Loucy (cell line): ENCODE measurements around the gene ESR2.

Experiments
- H2AFZ ChIP-seq: fragments of 200-600 bp; sonication (generic); 2 replicates; pipeline ENCODE4 v1.6.0; 2016; ENCODE audit warnings: antibody characterized with exemption, mild to moderate bottlenecking, low read length, moderate library complexity
- H3F3A ChIP-seq: fragments of 200-600 bp; 2 replicates; pipeline ENCODE4 v1.6.0; 2016; ENCODE audit warnings: antibody characterized with exemption, low read depth, mild to moderate bottlenecking
- H3K27me3 ChIP-seq: fragments of 200-600 bp; sonication (generic); 2 replicates; pipeline ENCODE4 v1.6.1; 2014; ENCODE audit warnings: low read length, mild to moderate bottlenecking; ENCODE audit not compliant: insufficient read depth, poor library complexity, severe bottlenecking
- H3K36me3 ChIP-seq: fragments of 200-600 bp; sonication (generic); 2 replicates; pipeline ENCODE4 v1.6.1; 2016; ENCODE audit warnings: low read length; ENCODE audit not compliant: insufficient read depth
- H3K4me1 ChIP-seq: fragments of 200-600 bp; sonication (generic); 2 replicates; pipeline ENCODE4 v1.5.1; 2014; ENCODE audit warnings: low read length, mild to moderate bottlenecking; ENCODE audit not compliant: insufficient read depth, poor library complexity, severe bottlenecking
- H3K4me2 ChIP-seq: fragments of 200-600 bp; sonication (generic); 2 replicates; pipeline ENCODE4 v1.6.0; 2014; ENCODE audit warnings: antibody characterized with exemption, low read length, low read depth, mild to moderate bottlenecking; ENCODE audit not compliant: poor library complexity, severe bottlenecking
- H3K4me3 ChIP-seq: fragments of 200-600 bp; sonication (generic); 2 replicates; pipeline ENCODE4 v1.5.1; 2014; ENCODE audit warnings: low read length, mild to moderate bottlenecking, mixed read lengths; ENCODE audit not compliant: poor library complexity, severe bottlenecking
- H3K79me2 ChIP-seq: fragments of 200-600 bp; sonication (generic); 2 replicates; pipeline ENCODE4 v1.6.1; 2014; ENCODE audit warnings: low read length; ENCODE audit not compliant: insufficient read depth
- H3K9ac ChIP-seq: fragments of 200-600 bp; sonication (generic); 2 replicates; pipeline ENCODE4 v1.6.0; 2014; ENCODE audit warnings: mild to moderate bottlenecking, low read depth, low read length, moderate library complexity; ENCODE audit not compliant: poor library complexity, severe bottlenecking
- H3K9me2 ChIP-seq: fragments of 200-600 bp; sonication (generic); replicated peaks from 2 replicates; pipeline ENCODE4 v1.6.1; 2016; ENCODE audit warnings: low read depth, low read length, mixed read lengths
- H3K9me3 ChIP-seq: fragments of 200-600 bp; sonication (generic); 2 replicates; pipeline ENCODE4 v1.6.1; 2014; ENCODE audit warnings: mild to moderate bottlenecking, antibody characterized with exemption, low read length, low read depth; ENCODE audit not compliant: insufficient read depth
- H4K20me1 ChIP-seq: fragments of 200-600 bp; sonication (generic); 2 replicates; pipeline ENCODE4 v1.6.0; 2014; ENCODE audit warnings: antibody characterized with exemption, low read length, mild to moderate bottlenecking; ENCODE audit not compliant: insufficient read depth, poor library complexity, severe bottlenecking
- EZH2phosphoT487 ChIP-seq: fragments of 200-600 bp; IDR thresholded peaks from 2 replicates; pipeline ENCODE4 v1.6.1; 2018; ENCODE audit warnings: antibody characterized with exemption, mild to moderate bottlenecking, moderate library complexity, borderline replicate concordance
- TF ChIP-seq, protein P1 (sequence below): fragments of 200-600 bp; sonication (generic); conservative IDR thresholded peaks from 2 replicates; pipeline ENCODE4 v1.5.1; 2014; ENCODE audit warnings: mild to moderate bottlenecking, antibody characterized with exemption, low read length

Gene ESR2

DNA sequence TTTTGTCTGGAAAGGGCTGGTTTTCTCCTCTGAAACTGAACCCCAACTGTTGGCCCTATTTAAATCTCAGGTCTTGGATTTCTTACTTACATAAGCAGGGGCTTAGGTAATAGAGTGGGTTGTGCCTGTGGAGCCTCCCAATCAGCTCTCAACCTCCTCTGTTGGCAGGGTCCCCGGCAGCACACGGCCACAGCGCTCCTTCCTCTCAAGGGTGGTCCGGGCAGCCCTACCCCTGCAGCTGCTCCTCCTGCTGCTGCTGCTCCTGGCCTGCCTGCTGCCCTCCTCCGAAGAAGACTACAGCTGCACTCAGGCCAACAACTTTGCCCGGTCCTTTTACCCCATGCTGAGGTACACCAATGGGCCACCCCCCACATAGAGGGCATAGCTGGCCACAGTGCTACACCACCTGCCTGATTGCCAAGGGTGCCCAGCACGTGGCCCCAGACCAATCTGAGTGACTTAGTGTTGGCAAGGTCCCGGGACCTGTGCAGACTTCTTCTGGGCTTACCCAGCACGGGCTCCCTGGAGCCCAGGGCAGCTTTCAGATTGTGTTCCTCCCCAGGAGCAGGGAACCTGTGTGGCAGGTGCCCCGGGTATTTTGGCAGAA lies 68.9 kb downstream of the ESR2 start:
- no peak overlapping the region for H3K9ac ChIP-seq
- H4K20me1 ChIP-seq = no peaks in the 10 kb centered on the region
- no peaks in the 10 kb centered on the region for H3K27me3 ChIP-seq
- no peaks in the 10 kb centered on the region for H3F3A ChIP-seq
- TF ChIP-seq, protein P1, sequence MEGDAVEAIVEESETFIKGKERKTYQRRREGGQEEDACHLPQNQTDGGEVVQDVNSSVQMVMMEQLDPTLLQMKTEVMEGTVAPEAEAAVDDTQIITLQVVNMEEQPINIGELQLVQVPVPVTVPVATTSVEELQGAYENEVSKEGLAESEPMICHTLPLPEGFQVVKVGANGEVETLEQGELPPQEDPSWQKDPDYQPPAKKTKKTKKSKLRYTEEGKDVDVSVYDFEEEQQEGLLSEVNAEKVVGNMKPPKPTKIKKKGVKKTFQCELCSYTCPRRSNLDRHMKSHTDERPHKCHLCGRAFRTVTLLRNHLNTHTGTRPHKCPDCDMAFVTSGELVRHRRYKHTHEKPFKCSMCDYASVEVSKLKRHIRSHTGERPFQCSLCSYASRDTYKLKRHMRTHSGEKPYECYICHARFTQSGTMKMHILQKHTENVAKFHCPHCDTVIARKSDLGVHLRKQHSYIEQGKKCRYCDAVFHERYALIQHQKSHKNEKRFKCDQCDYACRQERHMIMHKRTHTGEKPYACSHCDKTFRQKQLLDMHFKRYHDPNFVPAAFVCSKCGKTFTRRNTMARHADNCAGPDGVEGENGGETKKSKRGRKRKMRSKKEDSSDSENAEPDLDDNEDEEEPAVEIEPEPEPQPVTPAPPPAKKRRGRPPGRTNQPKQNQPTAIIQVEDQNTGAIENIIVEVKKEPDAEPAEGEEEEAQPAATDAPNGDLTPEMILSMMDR = no peak
- TF ChIP-seq EZH2phosphoT487 = no peak
- H3K4me2 ChIP-seq = no peak overlapping the region
- peaks cover 14% of the 10 kb centered on the region for H3K36me3 ChIP-seq
- no peak overlapping the region for H2AFZ ChIP-seq
- no peaks in the 10 kb centered on the region for H3K9me2 ChIP-seq
- no peaks in the 10 kb centered on the region for H3K79me2 ChIP-seq
- peaks cover 11% of the 10 kb centered on the region for H3K4me1 ChIP-seq
- H3K4me3 ChIP-seq = no peak overlapping the region
- no peaks in the 10 kb centered on the region for H3K9me3 ChIP-seq

DNA sequence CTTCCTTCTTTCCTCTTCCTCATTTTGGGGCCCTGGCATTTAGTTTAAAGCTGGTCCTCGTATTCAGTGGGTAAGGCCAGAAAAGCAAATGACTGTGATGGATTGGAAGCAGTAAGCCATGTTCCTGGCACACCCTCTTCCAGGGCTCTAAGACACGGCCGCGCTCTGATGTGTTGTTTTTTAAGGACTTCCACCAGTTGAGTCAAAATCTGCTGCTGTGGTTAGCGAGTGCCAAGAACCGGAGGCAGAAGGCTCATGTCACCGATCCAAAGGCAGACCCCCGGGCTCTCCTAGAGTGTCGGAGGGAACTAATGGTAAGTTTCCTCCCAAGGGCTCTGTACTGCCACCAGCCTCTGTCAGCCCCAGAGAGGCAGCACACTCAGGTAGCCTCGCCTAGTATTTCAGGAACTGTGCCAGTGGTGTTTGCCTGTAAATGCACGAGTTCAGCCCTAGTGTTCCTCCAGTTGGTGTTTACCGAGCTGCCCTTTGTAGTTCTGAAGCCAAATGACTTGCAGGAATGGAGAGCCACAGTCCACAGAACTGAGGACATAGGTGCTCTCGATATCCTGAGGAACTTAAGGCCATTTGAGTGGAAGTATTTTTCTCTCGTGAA lies 72.7 kb downstream of the ESR2 start:
- TF ChIP-seq, protein P1 = no peak
- TF ChIP-seq EZH2phosphoT487 = no peak
- no peak overlapping the region for H3K4me2 ChIP-seq
- peaks cover 30% of the 10 kb centered on the region for H3K36me3 ChIP-seq

DNA sequence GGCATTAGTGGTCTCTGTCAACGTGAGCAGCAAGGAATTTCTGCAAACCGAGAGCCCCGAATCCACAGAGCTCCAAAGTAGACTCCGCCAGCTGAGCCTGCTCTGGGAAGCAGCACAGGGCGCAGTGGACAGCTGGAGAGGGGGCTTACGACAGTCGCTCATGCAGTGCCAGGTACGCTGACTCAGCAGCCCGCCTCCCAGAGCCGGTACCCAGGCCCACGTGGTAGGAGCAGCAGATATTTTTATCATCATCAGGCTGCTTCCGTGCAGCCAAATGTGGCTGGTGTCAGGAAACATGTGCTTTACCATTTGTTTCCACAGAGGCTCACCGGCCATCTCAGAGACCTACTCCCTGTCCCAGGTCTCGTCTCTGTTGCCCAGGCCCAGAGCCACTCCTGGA lies 73.7 kb downstream of the ESR2 start:
- peaks cover 15% of the 10 kb centered on the region for H3K4me1 ChIP-seq
- TF ChIP-seq EZH2phosphoT487 = no peak
- TF ChIP-seq, protein P1 = no peak
- H3K4me3 ChIP-seq = peak overlapping the region; percentile 19
- H3K9me2 ChIP-seq = no peaks in the 10 kb centered on the region
- H3K9me3 ChIP-seq = no peaks in the 10 kb centered on the region
- H3K79me2 ChIP-seq = no peaks in the 10 kb centered on the region
- H3K27me3 ChIP-seq = no peaks in the 10 kb centered on the region
- H4K20me1 ChIP-seq = no peaks in the 10 kb centered on the region
- no peaks in the 10 kb centered on the region for H3F3A ChIP-seq
- H3K9ac ChIP-seq = peak overlapping the region; percentile 20
- no peak overlapping the region for H2AFZ ChIP-seq
- peak overlapping the region; percentile 24 for H3K4me2 ChIP-seq
- peaks cover 36% of the 10 kb centered on the region for H3K36me3 ChIP-seq

More for the DNA sequence above, 72.7 kb downstream of the ESR2 start:
- H3K9me3 ChIP-seq = no peaks in the 10 kb centered on the region
- H3K4me3 ChIP-seq = no peak overlapping the region
- H4K20me1 ChIP-seq = no peaks in the 10 kb centered on the region
- no peaks in the 10 kb centered on the region for H3K9me2 ChIP-seq
- no peaks in the 10 kb centered on the region for H3K79me2 ChIP-seq
- H3K4me1 ChIP-seq = peaks cover 15% of the 10 kb centered on the region
- no peaks in the 10 kb centered on the region for H3K27me3 ChIP-seq
- H3K9ac ChIP-seq = peak overlapping the region; percentile 10
- H2AFZ ChIP-seq = no peak overlapping the region
- H3F3A ChIP-seq = no peaks in the 10 kb centered on the region
